IMR-90 (cell line): Measurements from ENCODE around the gene KIDINS220.

Experiments
- CHD1 ChIP-seq: IDR thresholded peaks from 2 replicates; pipeline ENCODE4 v1.6.1; 2012; ENCODE audit warnings: low read depth, low read length, improper control_type of control experiment
- CTCF ChIP-seq: conservative IDR thresholded peaks from 2 replicates; pipeline ENCODE4 v1.5.1; 2012; ENCODE audit warnings: mild to moderate bottlenecking, low read depth, low read length, improper control_type of control experiment
- ELK1 ChIP-seq: fragments of 150-350 bp; IDR thresholded peaks from 2 replicates; pipeline ENCODE4 v1.6.1; 2016; ENCODE audit warnings: low read depth, mild to moderate bottlenecking, low read length, moderate library complexity, borderline replicate concordance
- FOS ChIP-seq: fragments of 150-350 bp; IDR thresholded peaks from 2 replicates; pipeline ENCODE4 v1.6.1; 2016; ENCODE audit warnings: low read depth, low read length
- MAFK ChIP-seq: IDR thresholded peaks from 2 replicates; pipeline ENCODE4 v1.6.1; 2012; ENCODE audit warnings: low read depth, low read length, improper control_type of control experiment
- MXI1 ChIP-seq: IDR thresholded peaks from 2 replicates; pipeline ENCODE4 v1.6.1; 2012; ENCODE audit warnings: low read depth, mild to moderate bottlenecking, low read length, moderate library complexity, borderline replicate concordance
- RCOR1 ChIP-seq: IDR thresholded peaks from 2 replicates; pipeline ENCODE4 v1.6.1; 2012; ENCODE audit warnings: mild to moderate bottlenecking, low read length, improper control_type of control experiment; ENCODE audit not compliant: insufficient replicate concordance
- RFX5 ChIP-seq: IDR thresholded peaks from 2 replicates; pipeline ENCODE4 v1.8.0; 2012; ENCODE audit warnings: low read depth, mild to moderate bottlenecking, low read length, moderate library complexity
- SMC3 ChIP-seq: fragments of 150-350 bp; IDR thresholded peaks from 2 replicates; pipeline ENCODE4 v1.6.1; 2016; ENCODE audit warnings: low read depth, mild to moderate bottlenecking, antibody characterized with exemption, low read length, moderate library complexity
- USF2 ChIP-seq: fragments of 150-350 bp; IDR thresholded peaks from 2 replicates; pipeline ENCODE4 v1.6.1; 2017; ENCODE audit warnings: mild to moderate bottlenecking, antibody characterized with exemption, low read length, low read depth

GRCh38 chr2:8848328-8849100 lies 11.1 kb upstream of the KIDINS220 start:
- no peak for TF ChIP-seq SMC3
- no peak for TF ChIP-seq RFX5
- no peak for TF ChIP-seq CTCF
- TF ChIP-seq MAFK: no peak
- no peak for TF ChIP-seq MXI1
- no peak for TF ChIP-seq ELK1
- no peak for TF ChIP-seq CHD1
- TF ChIP-seq FOS: no peak
- TF ChIP-seq USF2: no peak
- TF ChIP-seq RCOR1: no peak
